Fibroblast of lung (primary cell): ENCODE results near the gene GAK. TPM values are rescaled to one million over a fixed set of nuclear protein-coding genes. Genes with fewer than 3 reads are reported as not detected.

Experiments used
- DNase-seq, 2 donors: peaks; one replicate each; pipeline versions ENCODE4 v3.0.0 to v3.0.0-alpha.2; 2010; ENCODE audit warnings: low read depth in 2 of 2
- H2AFZ ChIP-seq: 2 replicates; pipeline ENCODE4 v1.5.1; 2012; ENCODE audit warnings: low read length, control low read depth, inconsistent platforms
- H3K27ac ChIP-seq: 2 replicates; pipeline ENCODE4 v1.5.1; 2011; ENCODE audit warnings: low read length, control low read depth; ENCODE audit not compliant: insufficient read depth
- H3K27me3 ChIP-seq: 2 replicates; pipeline ENCODE4 v1.5.1; 2011; ENCODE audit warnings: mild to moderate bottlenecking, low read length; ENCODE audit not compliant: control insufficient read depth, insufficient read depth
- H3K36me3 ChIP-seq: 2 replicates; pipeline ENCODE4 v1.5.1; 2011; ENCODE audit warnings: low read length; ENCODE audit not compliant: control insufficient read depth, insufficient read depth
- H3K4me1 ChIP-seq: 2 replicates; pipeline ENCODE4 v1.5.1; 2011; ENCODE audit warnings: low read length; ENCODE audit not compliant: control insufficient read depth, insufficient read depth; ENCODE audit errors: extremely low read depth
- H3K4me2 ChIP-seq: 2 replicates; pipeline ENCODE4 v1.5.1; 2011; ENCODE audit warnings: low read length, control low read depth; ENCODE audit not compliant: insufficient read depth; ENCODE audit errors: extremely low read depth
- H3K4me3 ChIP-seq, 4 experiments: fragments of 200-600 bp in 1 of 4; sonication (generic) in 1 of 4; replicated peaks in 1 of 4; 2 replicates each; pipeline ENCODE4 v1.5.1; 2011 to 2016; ENCODE audit warnings: low read length in 4 of 4, low read depth in 3 of 4, mild to moderate bottlenecking in 3 of 4, control low read depth in 2 of 4, inconsistent platforms in 1 of 4, mixed read lengths in 1 of 4; ENCODE audit not compliant: insufficient read depth in 1 of 4; ENCODE audit errors: control extremely low read depth in 1 of 4
- H3K79me2 ChIP-seq: 2 replicates; pipeline ENCODE4 v1.5.1; 2012; ENCODE audit warnings: mild to moderate bottlenecking, low read length, inconsistent platforms; ENCODE audit not compliant: control insufficient read depth, insufficient read depth
- H3K9ac ChIP-seq: 2 replicates; pipeline ENCODE4 v1.5.1; 2011; ENCODE audit warnings: mild to moderate bottlenecking, low read length, control low read depth; ENCODE audit not compliant: insufficient read depth
- H3K9me3 ChIP-seq: 2 replicates; pipeline ENCODE4 v1.5.1; 2012; ENCODE audit warnings: low read depth, low read length; ENCODE audit not compliant: control insufficient read depth, insufficient read depth
- H4K20me1 ChIP-seq: 2 replicates; pipeline ENCODE4 v1.5.1; 2011; ENCODE audit warnings: low read length; ENCODE audit not compliant: control insufficient read depth, insufficient read depth; ENCODE audit errors: extremely low read depth
- CTCF ChIP-seq, 2 donors: IDR thresholded peaks in 1 of 2; conservative IDR thresholded peaks in 1 of 2; 1 replicate in 1 of 2; 2 replicates in 1 of 2; pipeline ENCODE4 v1.5.1; 2011 to 2012; ENCODE audit warnings: low read length in 2 of 2, control low read depth in 1 of 2, inconsistent platforms in 1 of 2, low read depth in 1 of 2, mild to moderate bottlenecking in 1 of 2
- EZH2 ChIP-seq: IDR thresholded peaks from 2 replicates; pipeline ENCODE4 v1.5.1; 2012; ENCODE audit warnings: low read length, control low read depth, mild to moderate bottlenecking; ENCODE audit errors: missing control alignments
- polyA plus RNA-seq, 2 donors: library from polyadenylated mRNA; depleted of rRNA in 1 of 2; stranded (reverse) in 1 of 2; unstranded in 1 of 2; fragments of >200 nt; gene quantifications; 2 replicates each; pipeline ENCODE4 v1.2.1, GENCODE V29; 2011 to 2012; ENCODE audit warnings: missing spikeins in 1 of 2
- total RNA-seq: library from RNA; depleted of rRNA; stranded (reverse); fragments of >200 nt; gene quantifications from 2 replicates; pipeline ENCODE4 v1.2.1, GENCODE V29; 2014

The GAK gene
- total and polyA plus RNA-seq, 2 donors (not counting 1 experiment from before 2014, with no cell fraction given) = 10.1 to 48.2 TPM

- Histone ChIP-seq H4K20me1 (no peaks in the 10 kb centered on the region), H3K27ac (no peak overlapping the region), H3K27me3 (no peaks in the 10 kb centered on the region), H3K4me2 (no peak overlapping the region), H3K9me3 (no peaks in the 10 kb centered on the region), H3K79me2 (no peaks in the 10 kb centered on the region), H3K4me3 (no peak overlapping the region), H3K36me3 (peaks cover 17% of the 10 kb centered on the region), H2AFZ (no peak overlapping the region), H3K4me1 (no peaks in the 10 kb centered on the region), H3K9ac (no peak overlapping the region)
- no peak for DNase-seq
- no peak for TF ChIP-seq CTCF (conservative IDR thresholded peaks at IDR 0.05 in 1 of 2, IDR thresholded peaks at IDR 0.05 in 1 of 2; ENCODE audit: low read depth in 1 of 2, low read length in 2 of 2)
- no peak for TF ChIP-seq EZH2
These were observed 30.4 kb upstream of the GAK start for GRCh38 chr4:962231-963208.

- DNase-seq = no peak
- H2AFZ ChIP-seq = no peak overlapping the region
- no peak overlapping the region for H3K4me3 ChIP-seq
- no peaks in the 10 kb centered on the region for H3K79me2 ChIP-seq
- no peak overlapping the region for H3K4me2 ChIP-seq
- H3K27ac ChIP-seq = no peak overlapping the region
- TF ChIP-seq CTCF (conservative IDR thresholded peaks at IDR 0.05 in 1 of 2, IDR thresholded peaks at IDR 0.05 in 1 of 2; ENCODE audit: low read depth in 1 of 2, low read length in 2 of 2) = no peak
- no peak for TF ChIP-seq EZH2
- H3K4me1 ChIP-seq = no peaks in the 10 kb centered on the region
- H3K27me3 ChIP-seq = no peaks in the 10 kb centered on the region
- H3K9me3 ChIP-seq = no peaks in the 10 kb centered on the region
- H3K9ac ChIP-seq = no peak overlapping the region
- H4K20me1 ChIP-seq = no peaks in the 10 kb centered on the region
- H3K36me3 ChIP-seq = peaks cover 15% of the 10 kb centered on the region
These were observed 29.5 kb upstream of the GAK start for GRCh38 chr4:961351-962230.
